ENCODE measurements around the gene MRPS23.

Gene MRPS23

GRCh38 chr17:57823469-57824401 lies 26.1 kb downstream of the MRPS23 start:
- no peak for DNase-seq (ENCODE audit: extremely low read depth, low read depth)
- no peak for TF ChIP-seq CTCF (IDR thresholded peaks at IDR 0.05; ENCODE audit: low read depth, low read length, missing control alignments)
- H3K4me3 ChIP-seq (replicated peaks; ENCODE audit: low read depth, low read length), result no peak overlapping the region

- TF ChIP-seq CTCF (IDR thresholded peaks at IDR 0.05; ENCODE audit: low read depth, low read length, missing control alignments), result no peak
- no peak overlapping the region for H3K4me3 ChIP-seq (replicated peaks; ENCODE audit: low read depth, low read length)
- DNase-seq (ENCODE audit: extremely low read depth, low read depth), result no peak
Measured at GRCh38 chr17:57819867-57820266, 30.0 kb downstream of the MRPS23 start.

- TF ChIP-seq CTCF (IDR thresholded peaks at IDR 0.05; ENCODE audit: low read depth, low read length, missing control alignments), result no peak
- no peak for DNase-seq (ENCODE audit: extremely low read depth, low read depth)
- H3K4me3 ChIP-seq (replicated peaks; ENCODE audit: low read depth, low read length), result no peak overlapping the region
Measured at GRCh38 chr17:57819285-57819684, 30.6 kb downstream of the MRPS23 start.

GRCh38 chr17:57818066-57818465 lies 31.8 kb downstream of the MRPS23 start:
- no peak for DNase-seq (ENCODE audit: extremely low read depth, low read depth)
- TF ChIP-seq CTCF (IDR thresholded peaks at IDR 0.05; ENCODE audit: low read depth, low read length, missing control alignments), result no peak
- no peak overlapping the region for H3K4me3 ChIP-seq (replicated peaks; ENCODE audit: low read depth, low read length)

GRCh38 chr17:57817299-57817698 lies 32.5 kb downstream of the MRPS23 start:
- TF ChIP-seq CTCF (IDR thresholded peaks at IDR 0.05; ENCODE audit: low read depth, low read length, missing control alignments), result no peak
- no peak overlapping the region for H3K4me3 ChIP-seq (replicated peaks; ENCODE audit: low read depth, low read length)
- DNase-seq (ENCODE audit: extremely low read depth, low read depth), result no peak

- no peak for TF ChIP-seq CTCF (IDR thresholded peaks at IDR 0.05; ENCODE audit: low read depth, low read length, missing control alignments)
- H3K4me3 ChIP-seq (replicated peaks; ENCODE audit: low read depth, low read length), result no peak overlapping the region
- DNase-seq (ENCODE audit: extremely low read depth, low read depth), result no peak
Measured at GRCh38 chr17:57814421-57814820, 35.4 kb downstream of the MRPS23 start.

Measured in HFF-Myc (cell line).